ENCODE measurements around the gene NPIPA3.
"Not testable (repeated sequence)": the region's sequence is repeated elsewhere in the genome, so short reads cannot be mapped to it uniquely, and the experiment has no call there.

NPIPA3 gene

DNA sequence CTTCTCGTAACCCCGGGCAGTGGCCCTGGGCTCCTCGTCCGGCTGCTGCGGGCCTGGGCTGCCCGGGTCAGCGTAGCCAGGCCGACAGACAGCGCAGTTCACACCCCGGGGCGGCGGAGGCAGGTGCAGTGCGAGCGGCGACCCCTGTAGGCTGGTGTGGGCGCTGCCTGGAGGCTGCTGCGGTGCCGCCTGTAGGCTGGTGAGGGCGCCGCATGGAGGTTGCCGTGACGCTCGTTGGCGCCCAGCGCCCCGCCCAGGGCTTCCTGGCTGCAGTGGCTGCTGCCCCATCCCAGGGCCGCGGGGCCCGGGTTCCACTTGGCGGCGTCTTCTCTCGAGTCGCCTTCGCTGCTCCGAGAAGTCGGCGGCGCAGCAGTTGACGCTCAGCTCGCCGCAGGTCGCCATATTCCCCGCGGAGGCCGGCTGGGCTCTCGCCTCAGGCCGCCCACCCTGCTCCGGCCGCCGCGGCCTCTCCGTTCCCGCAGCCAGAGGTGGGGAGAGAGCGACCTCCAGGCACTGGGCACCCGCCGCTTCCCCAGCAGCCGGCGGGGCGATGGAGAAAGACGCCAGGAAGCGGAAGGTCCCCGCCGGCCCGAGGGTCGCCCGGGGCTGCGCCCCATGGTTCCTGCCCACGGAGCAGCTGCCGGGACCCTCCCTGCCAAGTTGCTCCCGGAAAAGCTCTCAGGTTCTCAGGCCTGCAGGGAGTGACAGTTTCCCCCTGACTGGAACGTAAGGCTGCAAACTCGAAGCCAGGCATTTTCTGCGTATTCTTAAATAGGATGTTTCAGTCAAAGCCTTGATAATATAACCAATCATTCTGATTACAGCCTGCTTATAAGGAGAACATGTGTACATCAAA lies at the start of gene NPIPA3:
NPIPA3 (plus strand) TSS at position 256 of the 856 bp plus-strand sequence. CDS start 5,533 bp downstream, outside the sequence.
- not testable (repeated sequence) for DNase-seq (ENCODE audit: low spot score)

GRCh38 chr16:14658063-14658462 lies 45.1 kb upstream of the NPIPA3 start:
- DNase-seq (ENCODE audit: low spot score): no peak

DNA sequence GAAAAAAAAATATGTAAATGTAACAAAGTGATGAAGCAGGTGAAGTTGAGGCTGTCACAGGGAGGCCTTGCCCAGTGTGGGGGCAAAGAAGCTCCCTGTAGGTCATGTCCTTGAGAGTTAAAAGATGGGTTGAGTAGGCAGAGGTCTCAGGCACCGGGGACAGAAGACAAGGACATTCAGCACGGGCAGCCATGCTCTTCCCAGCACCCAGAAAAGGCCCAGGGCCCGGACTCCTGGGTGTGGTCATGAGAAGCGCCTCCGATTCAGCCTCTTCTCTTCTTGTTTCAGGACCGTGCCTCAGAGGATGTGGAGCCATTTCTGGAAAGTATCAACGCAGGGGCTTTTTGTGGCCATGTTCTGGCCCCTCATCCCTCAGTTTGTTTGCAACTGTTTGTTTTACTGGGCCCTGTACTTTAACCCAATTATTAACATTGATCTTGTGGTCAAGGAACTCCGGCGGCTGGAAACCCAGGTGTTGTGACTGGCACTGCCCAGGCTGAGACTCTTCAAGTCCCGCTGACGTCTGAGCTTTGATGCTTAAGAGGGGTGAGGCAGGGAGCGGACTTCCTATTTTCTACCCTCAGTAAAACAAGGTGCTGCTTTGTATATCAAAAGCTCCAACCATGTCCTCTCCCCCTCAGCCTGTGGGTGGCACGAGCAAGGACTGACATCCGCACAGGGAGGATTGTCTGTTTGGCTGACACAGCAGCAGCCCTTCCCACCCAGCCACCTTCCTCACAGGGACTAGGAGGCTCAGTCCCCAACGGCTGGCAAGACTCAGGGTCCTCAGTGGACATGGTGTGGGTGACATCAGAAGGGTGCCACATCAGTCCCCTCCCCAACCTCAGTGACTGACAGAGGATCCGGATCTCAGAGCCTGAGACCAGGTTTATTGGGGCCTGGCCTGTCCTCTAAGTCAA lies 35.6 kb upstream of the NPIPA3 start:
- DNase-seq (ENCODE audit: low spot score): no peak

GRCh38 chr16:14668556-14669223 lies 34.5 kb upstream of the NPIPA3 start:
- no peak for DNase-seq (ENCODE audit: low spot score)

DNA sequence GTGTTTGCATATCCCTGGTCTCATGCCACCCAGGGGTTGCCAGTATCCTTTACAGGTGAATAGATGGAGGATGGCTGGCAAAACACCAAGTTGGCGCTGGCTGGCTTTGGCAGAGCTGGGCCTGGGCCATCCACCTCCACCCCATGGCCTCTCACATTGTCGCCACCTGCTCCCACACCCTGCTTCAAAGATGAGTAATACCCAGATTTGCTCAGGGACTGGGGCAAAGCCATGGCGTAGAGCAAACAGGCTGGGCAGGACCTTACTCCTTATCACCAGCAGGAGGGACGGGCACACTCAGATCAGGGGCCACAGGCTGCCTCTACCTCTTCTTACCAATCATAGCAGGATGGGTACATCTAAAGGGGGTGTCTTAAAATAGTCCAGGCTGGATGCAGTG lies 33.4 kb upstream of the NPIPA3 start:
- no peak for DNase-seq (ENCODE audit: low spot score)

GRCh38 chr16:14672403-14672971 lies 30.7 kb upstream of the NPIPA3 start:
- no peak for DNase-seq (ENCODE audit: low spot score)

DNA sequence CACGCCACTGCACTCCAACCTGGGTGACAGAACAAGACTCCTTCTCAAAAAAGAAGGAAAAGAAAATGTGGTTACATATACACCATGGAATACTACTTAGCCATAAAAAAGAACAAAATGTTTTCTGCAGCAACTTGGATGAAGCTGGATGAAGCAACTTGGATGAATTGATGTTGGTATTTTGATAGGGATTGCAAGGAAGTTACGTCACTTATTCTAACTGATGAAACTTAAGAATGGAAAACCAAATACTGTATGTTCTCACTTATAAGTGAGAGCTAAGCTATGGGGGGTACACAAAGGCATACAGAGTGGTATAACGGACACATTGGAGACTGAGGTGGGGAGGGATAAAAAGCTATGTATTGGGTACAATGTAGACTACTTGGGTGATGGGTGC lies 26.6 kb upstream of the NPIPA3 start:
- no peak for DNase-seq (ENCODE audit: low spot score)

DNA sequence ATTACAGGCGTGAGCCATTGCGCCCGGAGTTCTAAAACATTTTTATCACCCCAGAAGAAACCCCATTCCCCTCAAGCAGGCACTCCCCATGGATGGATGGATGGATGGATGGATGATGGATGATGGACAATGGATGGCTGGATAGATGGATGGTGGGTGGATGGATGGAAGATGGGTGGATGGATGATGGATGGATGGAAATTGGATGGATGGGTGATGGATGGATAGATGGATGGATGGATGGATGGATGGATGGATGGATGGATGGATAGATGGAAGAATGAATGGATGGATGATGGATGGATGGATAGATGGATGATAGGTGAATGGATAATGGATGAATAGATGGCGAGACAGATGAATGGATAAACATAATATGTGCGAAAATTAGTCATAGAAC lies 25.6 kb upstream of the NPIPA3 start:
- DNase-seq (ENCODE audit: low spot score): no peak

DNA sequence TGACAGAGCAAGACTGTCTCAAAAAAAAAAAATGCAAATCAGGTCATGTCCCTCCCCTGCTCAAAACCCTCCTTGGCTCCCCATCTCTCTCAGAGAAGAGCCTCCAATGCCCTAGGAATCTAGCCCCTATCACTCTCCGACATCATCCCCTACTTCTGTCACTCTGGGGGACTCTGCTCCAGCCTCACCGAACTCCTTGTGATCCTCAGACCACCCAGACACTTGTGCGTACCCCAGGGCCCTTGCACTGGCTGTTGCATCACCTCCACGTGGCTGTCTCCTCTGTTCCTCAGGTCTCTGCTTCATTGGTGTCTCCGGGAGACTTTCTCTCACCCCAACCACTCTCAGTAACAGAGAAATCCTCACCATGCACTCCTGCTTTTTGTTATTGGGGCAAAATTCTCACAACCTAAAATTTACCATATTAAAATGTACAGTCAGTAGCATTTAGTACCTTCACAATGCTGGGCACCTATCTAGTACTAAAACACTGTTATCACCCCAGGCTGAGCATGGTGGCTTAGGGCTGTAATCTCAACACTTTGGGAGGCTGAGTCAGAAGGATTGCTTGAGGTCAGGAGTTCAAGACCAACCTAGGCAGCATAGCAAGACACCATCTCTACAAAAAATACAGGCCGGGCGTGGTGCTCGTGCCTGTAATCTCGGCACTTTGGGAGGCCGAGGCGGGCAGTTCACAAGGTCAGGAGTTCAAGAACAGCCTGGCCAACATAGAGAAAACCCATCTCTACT lies 24.3 kb upstream of the NPIPA3 start:
- DNase-seq (ENCODE audit: low spot score): no peak

- DNase-seq (ENCODE audit: low spot score): not testable (repeated sequence)
Observed at GRCh38 chr16:14680396-14680795, 22.8 kb upstream of the NPIPA3 start.

GRCh38 chr16:14681115-14681514 lies 22.1 kb upstream of the NPIPA3 start:
- no peak for DNase-seq (ENCODE audit: low spot score)

GRCh38 chr16:14682121-14682520 lies 21.1 kb upstream of the NPIPA3 start:
- DNase-seq (ENCODE audit: low spot score): no peak

- DNase-seq (ENCODE audit: low spot score): not testable (repeated sequence)
Observed at GRCh38 chr16:14685870-14686793, 17.1 kb upstream of the NPIPA3 start.

- not testable (repeated sequence) for DNase-seq (ENCODE audit: low spot score)
Observed at GRCh38 chr16:14694129-14694528, 9.1 kb upstream of the NPIPA3 start, which contains the start of gene PLA2G10. TSS of gene PLA2G10 (minus strand) at chr16:14694308. CDS start at chr16:14694229, 79 bp downstream.

GRCh38 chr16:14701859-14702258 lies 1.4 kb upstream of the NPIPA3 start:
- DNase-seq (ENCODE audit: low spot score): not testable (repeated sequence)

DNA sequence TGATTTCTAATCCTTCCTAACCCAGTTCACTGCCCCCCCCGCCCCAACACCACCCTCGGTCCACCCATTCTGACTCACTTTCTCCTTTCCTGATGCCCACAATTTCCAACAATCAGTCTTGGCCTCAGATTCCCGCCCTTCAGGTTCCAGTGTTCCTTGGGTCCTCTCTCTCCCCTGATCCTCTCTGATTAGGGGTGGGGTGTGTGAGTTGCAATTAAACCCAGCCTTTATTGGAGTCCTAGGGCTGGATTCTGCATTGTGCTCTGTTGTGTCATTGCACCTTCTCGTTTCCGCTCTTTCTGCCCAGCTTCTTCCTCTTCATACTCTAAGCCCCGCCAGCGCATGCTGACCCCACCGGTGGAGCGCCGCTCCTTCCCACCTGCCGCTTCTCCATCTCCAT lies 539 bp upstream of the NPIPA3 start:
- not testable (repeated sequence) for DNase-seq (ENCODE audit: low spot score)

DNA sequence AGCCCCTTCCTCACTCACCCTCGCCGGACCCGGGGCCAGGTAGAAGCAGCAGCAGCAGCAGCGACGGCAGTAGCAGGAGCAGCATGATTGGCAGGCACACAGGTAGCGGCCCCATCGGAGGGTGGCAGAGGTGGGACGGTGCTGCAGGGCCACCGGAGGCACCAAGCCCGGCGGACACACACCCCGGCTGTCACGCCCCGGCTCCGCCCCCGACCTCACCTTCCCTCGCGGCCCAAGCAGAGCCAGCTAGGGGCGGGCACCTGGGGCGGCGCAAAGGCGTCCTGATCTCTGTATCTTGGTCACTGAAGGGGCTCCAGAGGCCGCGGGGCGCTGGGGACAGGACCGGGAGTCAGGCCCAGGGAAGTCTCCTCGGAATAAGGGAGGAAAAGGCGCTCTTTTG lies 30.0 kb downstream of the NPIPA3 start:
- not testable (repeated sequence) for DNase-seq (ENCODE audit: low spot score)

GRCh38 chr16:14740832-14741385 lies 37.7 kb downstream of the NPIPA3 start:
- not testable (repeated sequence) for DNase-seq (ENCODE audit: low spot score)

DNA sequence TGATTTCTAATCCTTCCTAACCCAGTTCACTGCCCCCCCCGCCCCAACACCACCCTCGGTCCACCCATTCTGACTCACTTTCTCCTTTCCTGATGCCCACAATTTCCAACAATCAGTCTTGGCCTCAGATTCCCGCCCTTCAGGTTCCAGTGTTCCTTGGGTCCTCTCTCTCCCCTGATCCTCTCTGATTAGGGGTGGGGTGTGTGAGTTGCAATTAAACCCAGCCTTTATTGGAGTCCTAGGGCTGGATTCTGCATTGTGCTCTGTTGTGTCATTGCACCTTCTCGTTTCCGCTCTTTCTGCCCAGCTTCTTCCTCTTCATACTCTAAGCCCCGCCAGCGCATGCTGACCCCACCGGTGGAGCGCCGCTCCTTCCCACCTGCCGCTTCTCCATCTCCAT lies 38.6 kb downstream of the NPIPA3 start:
- DNase-seq (ENCODE audit: low spot score): not testable (repeated sequence)

Data from hematopoietic multipotent progenitor cell treated with erythropoietin and hydrocortisone succinate and interleukin-3 and kit ligand, for 17 days (in vitro differentiated cells).